Stimulated activated CD4-positive, alpha-beta T cell treated with anti-CD3 and anti-CD28 coated beads, TNF-alpha, amount 100 ng/mL, for 1 hour (primary cell): ENCODE results near the gene TYRP1.

Experiments used
- DNase-seq, 3 donors: peaks; one replicate each; pipeline ENCODE4 v3.0.0-alpha.2; 2020; ENCODE audit warnings: low read depth in 3 of 3, low spot score in 1 of 3

TYRP1 gene

DNA sequence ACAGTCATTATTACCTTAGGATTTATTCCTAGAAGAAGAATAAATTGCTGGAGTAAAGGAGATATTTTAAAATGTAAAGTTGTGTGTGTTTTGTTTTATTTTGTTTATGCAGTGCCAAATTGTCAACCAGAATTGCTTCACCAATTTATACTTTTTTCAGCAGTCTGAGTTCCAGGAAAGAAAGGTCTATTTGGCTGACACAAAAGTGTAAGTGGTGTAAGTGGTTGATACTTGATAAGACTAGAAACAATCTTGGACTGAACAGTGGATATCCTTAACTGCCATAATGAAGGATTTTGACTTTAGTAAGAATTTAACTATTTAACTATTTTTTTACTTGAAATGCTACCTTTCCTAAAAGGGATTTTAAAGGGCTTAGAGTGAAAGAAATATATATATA is 37.7 kb downstream of the TYRP1 start:
- DNase-seq: no peak

DNA sequence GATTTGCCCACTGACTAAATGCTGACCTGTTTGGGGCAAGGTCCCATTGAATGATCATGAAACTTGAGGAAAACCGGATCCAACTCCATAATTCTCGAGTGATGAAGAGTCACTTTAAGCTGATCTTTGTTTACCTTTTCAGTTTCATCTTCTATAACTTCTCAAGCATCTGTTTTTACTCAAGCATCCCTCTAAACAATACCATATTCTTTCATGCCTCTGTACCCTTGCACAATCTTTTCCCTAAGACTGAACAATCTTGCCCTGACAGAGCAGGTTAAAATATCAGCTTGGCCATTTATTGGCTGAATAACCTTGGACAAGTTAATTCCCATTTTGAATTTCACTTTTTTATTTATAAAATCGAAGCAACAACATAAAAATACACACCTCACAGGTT is 39.8 kb downstream of the TYRP1 start:
- DNase-seq: no peak

DNA sequence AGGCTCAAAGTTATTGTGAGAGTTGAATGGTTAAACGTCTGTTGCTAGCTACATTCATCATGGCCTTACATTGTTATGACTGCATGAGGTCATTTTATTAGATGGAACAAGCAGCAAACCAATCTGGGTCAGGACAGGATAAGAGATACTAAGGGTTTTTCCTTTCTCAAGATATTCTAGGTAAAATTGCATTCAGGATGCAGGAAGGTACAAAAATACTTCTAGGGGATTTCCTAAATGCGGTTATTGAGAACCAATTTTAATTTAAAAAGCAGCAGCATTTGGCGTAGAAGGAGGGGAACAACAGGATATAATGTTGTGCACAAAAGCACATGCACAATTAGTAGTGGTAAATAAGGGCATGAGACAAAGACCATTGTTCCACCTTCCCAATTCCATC is 42.5 kb downstream of the TYRP1 start:
- DNase-seq: no peak

DNA sequence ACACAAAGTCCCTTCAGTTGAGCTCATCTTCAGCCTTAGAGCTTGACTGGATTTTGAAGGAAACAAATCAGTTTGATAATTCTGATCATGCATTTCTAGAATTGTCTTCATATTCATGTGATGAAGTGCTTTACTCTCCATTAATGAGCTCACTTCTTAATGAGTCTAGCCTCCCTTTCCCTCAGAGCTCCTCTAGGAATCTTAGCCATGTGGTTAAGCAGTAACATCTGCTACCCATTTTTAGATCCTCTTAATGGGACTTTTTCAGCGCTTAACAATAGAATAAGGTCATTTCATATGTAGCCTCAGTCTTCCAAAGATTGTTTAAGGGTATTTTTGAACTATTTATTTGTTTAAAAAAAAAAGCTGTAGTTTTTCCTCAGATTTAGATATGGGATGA is 44.7 kb downstream of the TYRP1 start:
- no peak for DNase-seq

GRCh38 chr9:12739014-12739652 is 45.9 kb downstream of the TYRP1 start:
- no peak for DNase-seq

DNA sequence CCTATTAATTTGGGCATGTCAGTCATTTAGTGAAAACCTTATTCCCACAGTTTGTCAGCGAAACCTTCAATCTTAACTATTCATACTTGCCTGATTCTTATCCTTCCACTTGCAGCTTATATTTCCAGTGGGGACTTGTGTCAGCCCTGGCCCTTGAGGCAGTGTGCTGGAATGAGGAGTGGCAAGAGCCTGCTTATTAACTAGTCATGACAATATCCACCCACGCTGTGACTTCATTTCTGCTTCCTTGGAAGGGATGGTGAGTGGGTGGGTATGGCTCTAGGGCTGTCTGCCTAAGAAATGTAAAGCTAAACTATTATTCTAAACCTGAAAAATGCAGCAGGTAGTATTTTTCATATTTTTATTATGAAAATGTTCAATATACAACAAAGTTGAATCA is 47.7 kb downstream of the TYRP1 start:
- DNase-seq: no peak

GRCh38 chr9:12748016-12748415 is 54.8 kb downstream of the TYRP1 start:
- DNase-seq: no peak

GRCh38 chr9:12748954-12749353 is 55.8 kb downstream of the TYRP1 start:
- DNase-seq: no peak

- DNase-seq: no peak
Measured at GRCh38 chr9:12753931-12754330, 60.7 kb downstream of the TYRP1 start.

DNA sequence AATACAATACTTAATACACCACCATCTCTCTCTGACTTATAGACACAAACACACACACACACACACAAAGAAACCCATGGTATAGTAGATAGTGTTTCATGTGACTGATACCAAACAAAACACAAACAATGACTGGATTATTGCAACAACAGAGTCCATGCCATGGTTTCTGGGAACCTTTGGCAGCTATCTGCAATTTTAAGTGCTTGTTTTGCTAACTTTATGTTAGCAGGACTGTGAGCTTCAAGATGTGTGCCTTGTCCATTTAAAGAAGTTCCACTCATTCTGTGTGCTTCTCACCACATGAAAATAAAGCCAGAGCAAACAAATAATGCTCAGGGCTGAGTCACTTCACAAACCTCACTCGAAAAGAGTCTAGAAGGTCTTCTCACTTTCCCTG is 66.6 kb downstream of the TYRP1 start:
- DNase-seq: no peak
